Astrocyte of the cerebellum (primary cell): ENCODE results near the gene POLN.

ENCODE experiments used
- DNase-seq: peaks from one replicate; pipeline ENCODE4 v3.0.0-alpha.2; 2011; ENCODE audit warnings: low read depth
- H3K4me3 ChIP-seq: 2 replicates; pipeline ENCODE4 v1.5.1; 2011; ENCODE audit warnings: mild to moderate bottlenecking, low read depth, low read length, moderate library complexity
- CTCF ChIP-seq: IDR thresholded peaks from 2 replicates; pipeline ENCODE4 v1.5.1; 2012; ENCODE audit warnings: low read length, low read depth, moderate library complexity, mild to moderate bottlenecking; ENCODE audit errors: missing control alignments
- in situ Hi-C: cut with HindIII; loops from 2 replicates; pipeline ENCODE4 v1.10.0; 2017; ENCODE audit warnings: low sequenced_read_pairs

The POLN gene

DNA sequence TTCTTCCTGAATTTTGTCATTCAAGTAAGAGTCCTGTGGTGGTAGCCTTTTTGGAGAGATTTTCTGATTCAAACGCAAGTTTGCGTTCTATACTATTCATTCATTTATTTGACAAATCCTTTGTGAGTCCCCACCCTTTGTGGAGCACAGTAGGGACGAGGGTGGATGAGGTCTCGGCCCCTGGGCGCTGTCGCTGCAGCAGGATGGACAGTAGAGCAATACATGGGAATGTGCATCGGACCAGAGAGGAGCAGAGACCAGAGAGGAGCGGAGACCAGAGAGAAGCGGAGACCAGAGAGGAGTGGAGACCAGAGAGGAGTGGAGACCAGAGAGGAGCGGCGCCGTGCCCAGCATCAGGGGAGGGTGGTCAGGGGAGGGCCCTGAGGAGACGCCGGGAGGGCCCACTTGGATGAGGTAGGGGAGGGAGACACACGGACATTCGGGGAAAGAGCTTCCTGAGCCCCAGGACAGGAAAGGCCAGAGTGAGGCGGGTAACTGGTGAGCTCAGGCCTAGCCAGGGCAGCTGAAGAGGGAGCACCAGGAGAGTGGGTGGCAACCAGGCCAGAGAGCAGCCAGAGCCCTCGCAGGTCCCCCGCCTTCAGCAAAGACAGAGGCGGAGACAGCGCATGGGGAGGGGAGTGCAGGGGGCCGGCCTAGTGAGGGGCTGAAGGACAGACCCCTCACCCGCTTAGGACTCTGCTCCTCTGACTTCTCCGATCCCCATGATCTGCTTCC lies 115.4 kb downstream of the POLN start:
- in situ Hi-C loops, result no loop called here
- no peak overlapping the region for H3K4me3 ChIP-seq
- no peak for TF ChIP-seq CTCF
- no peak for DNase-seq

DNA sequence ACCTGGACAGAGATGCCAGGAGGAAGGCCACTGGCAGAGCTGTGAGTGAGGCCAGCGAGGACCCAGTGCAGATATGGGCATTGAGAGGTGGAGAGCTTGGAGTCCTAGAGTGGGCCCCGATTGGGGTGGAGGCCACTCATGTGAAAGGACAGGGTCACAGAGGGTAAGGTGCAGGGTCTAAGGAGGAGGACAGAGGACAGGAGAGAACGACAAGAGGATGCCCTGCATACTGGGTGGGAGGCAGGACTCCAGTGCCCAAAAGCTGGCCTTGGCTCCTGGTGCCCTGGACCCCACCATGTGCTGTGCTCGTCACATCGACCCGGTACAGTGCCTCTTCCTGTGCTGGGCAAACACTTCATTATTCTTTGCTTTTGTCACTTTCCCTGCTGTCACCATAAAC lies 116.1 kb downstream of the POLN start:
- DNase-seq, result no peak
- in situ Hi-C loops, result no loop called here
- TF ChIP-seq CTCF, result no peak
- H3K4me3 ChIP-seq, result no peak overlapping the region

GRCh38 chr4:2125023-2125422 lies 116.9 kb downstream of the POLN start:
- no peak overlapping the region for H3K4me3 ChIP-seq
- TF ChIP-seq CTCF, result no peak
- in situ Hi-C loops, result no loop called here
- no peak for DNase-seq

- no peak for DNase-seq
- H3K4me3 ChIP-seq, result no peak overlapping the region
- TF ChIP-seq CTCF, result no peak
- in situ Hi-C loops, result no loop called here
Measured at GRCh38 chr4:2116687-2117400, 125.1 kb downstream of the POLN start.

GRCh38 chr4:2105559-2105958 lies 136.4 kb downstream of the POLN start:
- in situ Hi-C loops, result no loop called here
- no peak for DNase-seq

More at GRCh38 chr4:2105559-2105958, 136.4 kb downstream of the POLN start:
- no peak overlapping the region for H3K4me3 ChIP-seq
- TF ChIP-seq CTCF, result no peak
